Measurements from ENCODE around the gene SRD5A2. TPM values are rescaled to one million over a fixed set of nuclear protein-coding genes. Genes with fewer than 3 reads are reported as not detected.

The SRD5A2 gene, protein sequence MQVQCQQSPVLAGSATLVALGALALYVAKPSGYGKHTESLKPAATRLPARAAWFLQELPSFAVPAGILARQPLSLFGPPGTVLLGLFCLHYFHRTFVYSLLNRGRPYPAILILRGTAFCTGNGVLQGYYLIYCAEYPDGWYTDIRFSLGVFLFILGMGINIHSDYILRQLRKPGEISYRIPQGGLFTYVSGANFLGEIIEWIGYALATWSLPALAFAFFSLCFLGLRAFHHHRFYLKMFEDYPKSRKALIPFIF
- not detected for total RNA-seq

DNA sequence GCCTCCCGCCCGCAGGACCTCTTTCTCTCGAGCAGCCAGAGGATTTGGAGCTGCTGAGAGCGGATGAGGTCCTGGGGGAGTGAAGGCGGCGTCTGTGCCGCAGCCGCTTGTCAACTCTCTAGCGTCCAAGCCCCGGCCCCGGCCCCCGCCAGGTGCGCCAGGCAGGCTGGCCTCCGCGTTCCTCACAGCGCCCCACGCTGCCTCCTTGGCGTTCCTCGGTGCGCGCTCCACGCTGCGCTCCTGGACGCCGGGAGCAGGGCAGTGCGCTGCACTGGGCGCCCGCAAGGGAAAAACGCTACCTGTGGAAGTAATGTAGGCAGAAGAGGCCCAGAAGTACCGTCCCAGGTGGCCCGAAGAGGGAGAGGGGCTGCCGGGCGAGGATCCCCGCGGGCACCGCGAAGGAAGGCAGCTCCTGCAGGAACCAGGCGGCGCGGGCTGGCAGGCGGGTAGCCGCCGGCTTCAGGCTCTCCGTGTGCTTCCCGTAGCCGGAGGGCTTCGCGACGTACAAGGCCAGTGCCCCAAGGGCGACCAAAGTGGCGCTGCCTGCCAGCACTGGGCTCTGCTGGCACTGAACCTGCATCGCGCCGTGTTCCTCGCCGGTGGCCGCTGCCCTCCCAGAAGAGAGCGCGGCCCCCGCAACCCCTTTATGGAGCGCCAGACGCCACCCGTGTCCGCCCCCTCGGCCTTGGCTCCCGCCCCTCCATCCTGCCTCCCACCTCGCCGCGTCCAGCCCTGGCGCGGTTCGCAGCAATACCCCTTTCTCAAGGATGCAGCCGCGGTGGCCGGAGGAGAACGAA, at the start of gene SRD5A2:
Gene SRD5A2 (minus strand): TSS at position 618 of the 797 bp plus-strand sequence. CDS start 38 bp downstream, at position 580.
- Histone ChIP-seq H3K9me3 (ENCODE audit: low read depth, low read length) (no peaks in the 10 kb centered on the region), H3K27me3 (ENCODE audit: insufficient read depth, low read length) (peaks cover 39% of the 10 kb centered on the region)

DNA sequence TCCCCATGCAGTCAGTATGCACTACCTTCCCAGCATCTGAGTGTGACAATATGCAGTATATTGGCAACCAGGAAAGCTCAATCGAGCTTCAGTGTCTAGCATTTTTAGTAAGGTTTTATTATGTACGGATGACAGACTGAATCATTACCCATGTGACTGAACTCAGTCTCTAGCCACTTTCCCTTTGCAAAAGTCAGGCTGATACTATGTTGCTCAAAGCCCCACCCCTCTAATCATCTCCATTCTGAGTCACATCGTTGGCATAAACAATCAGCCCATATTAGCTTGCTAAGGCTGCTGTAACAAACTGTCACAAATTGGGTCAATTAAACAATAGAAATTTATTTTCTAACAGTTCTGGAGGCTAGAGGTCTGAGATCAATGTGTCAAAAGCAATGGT, 25.8 kb upstream of the SRD5A2 start:
- peaks cover 13% of the 10 kb centered on the region for H3K9me3 ChIP-seq (ENCODE audit: low read depth, low read length)
- no peaks in the 10 kb centered on the region for H3K4me1 ChIP-seq (ENCODE audit: insufficient read depth, low read length)
- H3K4me3 ChIP-seq (ENCODE audit: low read length) = no peak overlapping the region
- H3K27me3 ChIP-seq (ENCODE audit: insufficient read depth, low read length) = no peaks in the 10 kb centered on the region

More for the DNA sequence above, at the start of gene SRD5A2:
- H3K4me3 ChIP-seq (ENCODE audit: low read length) = no peak within 1 kb of the TSS
- H3K4me1 ChIP-seq (ENCODE audit: insufficient read depth, low read length) = no peaks in the 10 kb centered on the region

DNA sequence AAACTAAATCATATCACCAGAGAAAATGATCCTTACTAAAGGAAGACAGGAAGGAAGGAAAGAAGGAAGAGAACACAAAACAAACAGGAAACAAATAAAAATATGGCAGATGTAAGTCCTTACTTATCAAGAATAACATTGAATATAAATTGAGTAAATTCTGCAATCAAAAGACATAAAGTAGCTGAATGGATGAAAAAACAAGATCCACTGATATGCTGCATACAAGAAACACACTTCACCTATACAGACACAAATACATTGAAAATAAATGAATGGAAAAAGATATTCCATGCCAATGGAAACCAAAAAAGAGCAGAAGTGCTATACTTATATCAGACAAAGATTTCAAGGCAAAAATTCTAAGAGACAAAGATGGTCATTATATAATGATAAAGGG, 18.0 kb upstream of the SRD5A2 start:
- no peak overlapping the region for H3K4me3 ChIP-seq (ENCODE audit: low read length)
- H3K27me3 ChIP-seq (ENCODE audit: insufficient read depth, low read length) = no peaks in the 10 kb centered on the region
- peaks cover 8% of the 10 kb centered on the region for H3K9me3 ChIP-seq (ENCODE audit: low read depth, low read length)
- H3K4me1 ChIP-seq (ENCODE audit: insufficient read depth, low read length) = no peaks in the 10 kb centered on the region

- peaks cover 11% of the 10 kb centered on the region for H3K27me3 ChIP-seq (ENCODE audit: insufficient read depth, low read length)
- no peaks in the 10 kb centered on the region for H3K4me1 ChIP-seq (ENCODE audit: insufficient read depth, low read length)
- H3K4me3 ChIP-seq (ENCODE audit: low read length) = no peak overlapping the region
- H3K9me3 ChIP-seq (ENCODE audit: low read depth, low read length) = no peaks in the 10 kb centered on the region
These were observed 5.5 kb upstream of the SRD5A2 start for GRCh38 chr2:31586230-31586629.

- Histone ChIP-seq H3K4me1 (ENCODE audit: insufficient read depth, low read length) (no peaks in the 10 kb centered on the region), H3K4me3 (ENCODE audit: low read length) (no peak overlapping the region), H3K9me3 (ENCODE audit: low read depth, low read length) (no peaks in the 10 kb centered on the region), H3K27me3 (ENCODE audit: insufficient read depth, low read length) (peaks cover 39% of the 10 kb centered on the region)
These were observed 522 bp upstream of the SRD5A2 start for GRCh38 chr2:31581124-31581795.

GRCh38 chr2:31579996-31580320, 780 bp downstream of the SRD5A2 start:
- H3K4me3 ChIP-seq (ENCODE audit: low read length) = no peak overlapping the region
- H3K9me3 ChIP-seq (ENCODE audit: low read depth, low read length) = no peaks in the 10 kb centered on the region
- H3K27me3 ChIP-seq (ENCODE audit: insufficient read depth, low read length) = peaks cover 39% of the 10 kb centered on the region
- no peaks in the 10 kb centered on the region for H3K4me1 ChIP-seq (ENCODE audit: insufficient read depth, low read length)

DNA sequence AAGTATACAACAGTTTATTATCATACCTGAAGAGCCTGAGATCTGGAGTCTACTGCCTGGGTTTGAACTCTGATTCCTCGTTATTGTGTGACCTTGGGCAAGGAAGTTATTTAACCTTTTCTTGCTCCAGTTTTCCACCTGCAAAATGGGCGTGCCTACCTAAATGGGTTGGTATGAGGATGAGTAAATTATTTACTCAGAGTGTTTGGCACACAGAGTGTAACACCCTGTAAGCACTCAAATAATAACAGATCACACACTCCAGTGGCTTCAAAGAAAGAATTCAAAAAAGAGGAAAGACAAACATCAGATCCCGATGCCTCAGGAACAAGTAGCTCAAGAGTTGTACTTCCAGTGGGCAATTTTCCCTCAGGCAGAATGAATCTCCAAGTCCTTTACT, 2.4 kb downstream of the SRD5A2 start:
- Histone ChIP-seq H3K9me3 (ENCODE audit: low read depth, low read length) (no peaks in the 10 kb centered on the region), H3K4me1 (ENCODE audit: insufficient read depth, low read length) (no peaks in the 10 kb centered on the region), H3K4me3 (ENCODE audit: low read length) (no peak overlapping the region), H3K27me3 (ENCODE audit: insufficient read depth, low read length) (peaks cover 39% of the 10 kb centered on the region)

DNA sequence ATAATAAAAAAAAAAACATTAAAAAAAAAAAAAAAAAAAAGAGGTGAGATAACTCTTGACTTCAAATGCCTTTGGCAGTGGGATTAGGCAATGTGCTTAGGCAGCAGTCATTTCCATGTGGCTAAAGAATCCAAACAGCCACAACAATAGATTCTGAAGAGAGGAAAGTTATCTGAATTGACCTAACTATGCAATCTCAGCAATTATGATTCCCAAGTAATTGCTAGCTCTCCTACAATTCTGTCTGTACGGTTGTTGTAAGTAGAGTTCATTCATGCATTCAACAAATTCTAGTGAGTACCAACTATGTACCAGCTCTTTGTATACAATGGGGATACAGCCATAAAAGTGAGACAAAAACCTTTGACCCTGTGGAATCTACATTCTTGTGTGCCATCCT, 3.6 kb downstream of the SRD5A2 start:
- peaks cover 32% of the 10 kb centered on the region for H3K27me3 ChIP-seq (ENCODE audit: insufficient read depth, low read length)
- H3K4me1 ChIP-seq (ENCODE audit: insufficient read depth, low read length) = no peaks in the 10 kb centered on the region
- H3K4me3 ChIP-seq (ENCODE audit: low read length) = no peak overlapping the region
- H3K9me3 ChIP-seq (ENCODE audit: low read depth, low read length) = no peaks in the 10 kb centered on the region

DNA sequence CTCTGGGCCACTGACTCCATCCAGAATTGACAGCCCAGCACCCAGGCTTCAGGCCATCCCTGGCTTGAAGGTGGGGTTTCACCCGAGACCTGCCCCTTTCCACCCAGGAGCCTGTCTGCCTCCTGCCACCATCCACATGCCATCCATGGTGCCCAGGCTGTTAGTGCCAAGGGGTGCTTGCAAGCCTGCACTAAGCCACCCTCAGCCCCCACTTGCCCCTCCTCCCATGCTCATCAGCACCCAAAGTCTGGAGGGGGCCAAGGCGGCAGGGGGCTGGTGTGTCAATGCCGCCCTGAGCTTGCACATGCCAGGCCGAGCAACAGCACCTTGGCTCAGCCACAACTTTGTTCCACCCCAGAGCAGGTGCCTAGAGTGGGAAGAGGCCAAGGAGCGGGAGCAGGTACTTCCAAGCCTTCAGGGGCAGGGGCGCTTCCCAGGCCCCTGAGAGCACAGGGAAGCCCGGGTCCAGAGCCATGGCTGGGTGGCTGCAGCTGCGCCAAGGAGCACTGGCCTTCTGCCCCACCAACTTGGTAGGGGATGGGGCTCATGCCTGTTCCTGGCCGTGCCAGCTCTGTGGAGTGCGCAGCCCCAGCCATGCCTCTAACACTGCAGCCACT, 12.0 kb downstream of the SRD5A2 start:
- Histone ChIP-seq H3K4me1 (ENCODE audit: insufficient read depth, low read length) (no peaks in the 10 kb centered on the region), H3K9me3 (ENCODE audit: low read depth, low read length) (peaks cover 9% of the 10 kb centered on the region), H3K4me3 (ENCODE audit: low read length) (no peak overlapping the region), H3K27me3 (ENCODE audit: insufficient read depth, low read length) (no peaks in the 10 kb centered on the region)

- Histone ChIP-seq H3K4me3 (ENCODE audit: low read length) (no peak overlapping the region), H3K4me1 (ENCODE audit: insufficient read depth, low read length) (no peaks in the 10 kb centered on the region), H3K9me3 (ENCODE audit: low read depth, low read length) (peaks cover 9% of the 10 kb centered on the region), H3K27me3 (ENCODE audit: insufficient read depth, low read length) (peaks cover 3% of the 10 kb centered on the region)
These were observed 13.1 kb downstream of the SRD5A2 start for GRCh38 chr2:31567679-31568078.

GRCh38 chr2:31563273-31563839, 17.4 kb downstream of the SRD5A2 start:
- Histone ChIP-seq H3K4me3 (ENCODE audit: low read length) (no peak overlapping the region), H3K27me3 (ENCODE audit: insufficient read depth, low read length) (peaks cover 3% of the 10 kb centered on the region), H3K4me1 (ENCODE audit: insufficient read depth, low read length) (no peaks in the 10 kb centered on the region), H3K9me3 (ENCODE audit: low read depth, low read length) (no peaks in the 10 kb centered on the region)

DNA sequence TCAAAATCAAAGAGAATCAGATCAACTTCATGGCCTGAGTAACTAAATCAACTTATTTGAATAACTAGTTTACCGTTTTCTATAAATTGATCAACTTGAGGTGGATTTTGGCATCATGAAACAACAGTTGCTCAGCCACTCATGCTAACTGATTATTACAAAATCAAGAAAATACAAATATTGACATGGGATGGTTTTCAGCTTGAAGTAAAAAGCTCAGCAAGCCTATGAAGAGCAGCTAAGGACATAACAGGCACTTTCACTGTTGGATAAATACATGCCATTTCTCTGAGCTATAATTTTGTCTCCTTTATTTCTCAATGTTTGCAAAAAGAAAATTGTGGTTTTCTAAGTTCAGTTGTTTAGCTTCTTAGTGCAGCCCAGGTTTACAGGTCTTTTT, 18.9 kb downstream of the SRD5A2 start:
- Histone ChIP-seq H3K9me3 (ENCODE audit: low read depth, low read length) (no peaks in the 10 kb centered on the region), H3K27me3 (ENCODE audit: insufficient read depth, low read length) (peaks cover 3% of the 10 kb centered on the region), H3K4me3 (ENCODE audit: low read length) (no peak overlapping the region), H3K4me1 (ENCODE audit: insufficient read depth, low read length) (no peaks in the 10 kb centered on the region)

- H3K9me3 ChIP-seq (ENCODE audit: low read depth, low read length) = peaks cover 2% of the 10 kb centered on the region
- no peak overlapping the region for H3K4me3 ChIP-seq (ENCODE audit: low read length)
- H3K4me1 ChIP-seq (ENCODE audit: insufficient read depth, low read length) = no peaks in the 10 kb centered on the region
- H3K27me3 ChIP-seq (ENCODE audit: insufficient read depth, low read length) = peaks cover 3% of the 10 kb centered on the region
These were observed 22.1 kb downstream of the SRD5A2 start for GRCh38 chr2:31558401-31559295.

DNA sequence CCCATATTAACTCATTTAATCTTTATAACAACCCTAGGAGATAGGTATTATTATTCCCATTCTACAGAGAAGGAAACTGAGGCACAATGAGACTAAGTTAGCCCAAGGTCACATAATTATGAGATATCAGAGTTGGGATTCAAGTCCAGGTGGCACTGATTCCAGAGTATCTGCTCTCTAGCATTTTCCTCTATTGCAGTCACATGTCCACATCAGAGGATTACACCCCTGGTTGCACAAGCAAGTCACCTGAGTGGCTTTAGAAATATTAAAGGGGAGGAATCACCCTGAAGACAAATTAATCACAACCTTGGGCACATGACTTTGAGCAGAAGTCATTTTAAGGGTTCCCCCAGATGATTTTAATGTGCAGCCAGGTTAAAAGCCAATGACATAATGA, 23.8 kb downstream of the SRD5A2 start:
- no peak overlapping the region for H3K4me3 ChIP-seq (ENCODE audit: low read length)
- H3K9me3 ChIP-seq (ENCODE audit: low read depth, low read length) = peaks cover 8% of the 10 kb centered on the region
- H3K27me3 ChIP-seq (ENCODE audit: insufficient read depth, low read length) = no peaks in the 10 kb centered on the region
- no peaks in the 10 kb centered on the region for H3K4me1 ChIP-seq (ENCODE audit: insufficient read depth, low read length)
